PC-3 (cell line): ENCODE data around the gene OR52K2. TPM values are rescaled to one million over a fixed set of nuclear protein-coding genes. Genes with fewer than 3 reads are reported as not detected.
A peak's percentile ranks its signal among the peaks of the same experiment; 100 is the strongest.

Source experiments
- ATAC-seq: fragments of 200-7000 bp; cut with Tn5 transposase; 2 replicates; pipeline ENCODE4 v1.9.1; 2020; ENCODE audit warnings: mild to moderate bottlenecking, moderate library complexity
- BruUV-seq: library from RNA; stranded (reverse); fragments of 400-500 nt; replicated peaks from 2 replicates; lab custom pipeline; 2021; lab: Mats Ljungman, UMichigan
- CTCF ChIA-PET: fragments of 300-600 bp; sonication (Branson Sonifier 250); formaldehyde crosslinking; loops from one replicate; lab custom pipeline; 2022; ENCODE audit warnings: antibody characterized with exemption; lab: Charles Lee
- POLR2A ChIA-PET: fragments of 300-600 bp; sonication (Branson Sonifier 250); formaldehyde crosslinking; loops from one replicate; lab custom pipeline; 2022; ENCODE audit warnings: antibody characterized with exemption; ENCODE audit not compliant: unreplicated experiment; lab: Charles Lee
- DNase-seq: peaks from one replicate; pipeline ENCODE4 v3.0.0-alpha.2; 2015
- H2AFZ ChIP-seq: fragments of 300-600 bp; sonication (generic); 2 replicates; pipeline ENCODE4 v1.6.0; 2016; ENCODE audit warnings: antibody characterized with exemption, low read length
- H3F3A ChIP-seq: fragments of 300-600 bp; sonication (generic); one replicate; pipeline ENCODE4 v1.6.0; 2017; ENCODE audit warnings: antibody characterized with exemption, low read length, control low read depth, mild to moderate bottlenecking; ENCODE audit not compliant: unreplicated experiment
- H3K27ac ChIP-seq: fragments of 300-600 bp; sonication (generic); 2 replicates; pipeline ENCODE4 v1.5.1; 2016; ENCODE audit warnings: mild to moderate bottlenecking, low read length
- H3K27me3 ChIP-seq: fragments of 300-600 bp; sonication (generic); 2 replicates; pipeline ENCODE4 v1.6.1; 2016; ENCODE audit warnings: low read length, mixed read lengths
- H3K36me3 ChIP-seq: fragments of 300-600 bp; sonication (generic); 2 replicates; pipeline ENCODE4 v1.6.1; 2016; ENCODE audit warnings: low read depth, mixed run types, low read length, mixed read lengths
- H3K4me1 ChIP-seq: fragments of 300-600 bp; sonication (generic); 2 replicates; pipeline ENCODE4 v1.5.1; 2016; ENCODE audit warnings: low read length; ENCODE audit not compliant: insufficient read depth
- H3K4me2 ChIP-seq: fragments of 300-600 bp; sonication (generic); 2 replicates; pipeline ENCODE4 v1.6.0; 2016; ENCODE audit warnings: low read length
- H3K4me3 ChIP-seq: fragments of 300-600 bp; sonication (generic); 2 replicates; pipeline ENCODE4 v1.5.1; 2016; ENCODE audit warnings: mild to moderate bottlenecking, low read length, mixed read lengths
- H3K79me2 ChIP-seq: fragments of 300-600 bp; sonication (generic); 2 replicates; pipeline ENCODE4 v1.6.1; 2017; ENCODE audit warnings: low read length, mixed read lengths
- H3K9ac ChIP-seq: fragments of 300-600 bp; sonication (generic); 2 replicates; pipeline ENCODE4 v1.6.0; 2016; ENCODE audit warnings: mild to moderate bottlenecking, low read length
- H3K9me2 ChIP-seq: fragments of 300-600 bp; sonication (generic); replicated peaks from 2 replicates; pipeline ENCODE4 v1.6.1; 2016; ENCODE audit warnings: mixed run types, low read length, mixed read lengths
- H3K9me3 ChIP-seq: fragments of 300-600 bp; sonication (generic); 2 replicates; pipeline ENCODE4 v1.6.1; 2016; ENCODE audit warnings: low read length, mixed read lengths
- H4K20me1 ChIP-seq: fragments of 300-600 bp; sonication (generic); 2 replicates; pipeline ENCODE4 v1.6.1; 2016; ENCODE audit warnings: low read length, mixed read lengths
- EZH2 ChIP-seq: fragments of 300-600 bp; sonication (generic); IDR thresholded peaks from one replicate; pipeline ENCODE4 v1.6.1; 2017; ENCODE audit warnings: antibody characterized with exemption, mild to moderate bottlenecking, low read length; ENCODE audit not compliant: unreplicated experiment
- EZH2phosphoT487 ChIP-seq: fragments of 300-600 bp; sonication (generic); IDR thresholded peaks from 2 replicates; pipeline ENCODE4 v1.6.1; 2018; ENCODE audit warnings: mild to moderate bottlenecking, antibody characterized with exemption, low read length, borderline replicate concordance
- intact Hi-C: fragments of 100-400 bp; cut with micrococcal nuclease; formaldehyde crosslinking; loops from 2 replicates; pipeline ENCODE4 v1.9.0; 2023
- total RNA-seq: library from RNA; depleted of rRNA; stranded (reverse); fragments of >200 nt; gene quantifications from 2 replicates; pipeline ENCODE4 v1.2.3, GENCODE V29; 2014
- TF ChIP-seq, protein P1 (sequence below): fragments of 300-600 bp; sonication (generic); conservative IDR thresholded peaks from 2 replicates; pipeline ENCODE4 v1.5.1; 2017; ENCODE audit warnings: antibody characterized with exemption, low read depth, mild to moderate bottlenecking, low read length

The OR52K2 gene
- total RNA-seq, 1 experiment from 2014 or later: not detected

- H3K4me2 ChIP-seq: peak overlapping the region; percentile 65
Measured at GRCh38 chr11:4480577-4481239, 31.6 kb downstream of the OR52K2 start.

DNA sequence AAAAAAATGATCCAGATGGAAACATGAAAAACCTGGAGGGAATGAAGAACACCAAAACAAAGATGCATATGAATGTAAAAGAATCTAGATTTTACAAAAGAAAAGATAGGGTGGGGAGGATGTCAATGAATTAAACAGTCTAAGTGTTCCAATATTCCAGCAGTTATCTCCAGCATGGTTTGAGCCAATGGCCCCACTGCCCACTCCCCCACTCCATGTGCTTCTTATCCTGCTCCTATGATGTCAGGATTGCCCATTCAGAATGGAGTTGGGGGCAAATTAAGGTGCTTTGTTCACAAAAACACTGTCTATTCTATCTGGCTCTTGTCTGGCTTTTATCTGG is 32.1 kb downstream of the OR52K2 start:
- peak overlapping the region; percentile 65 for H3K4me2 ChIP-seq
- CTCF ChIA-PET: no interaction called here
- H3K79me2 ChIP-seq: no peaks in the 10 kb centered on the region
- no peaks in the 10 kb centered on the region for H3K9me3 ChIP-seq
- H3K27ac ChIP-seq: peak overlapping the region; percentile 93
- H3K36me3 ChIP-seq: no peaks in the 10 kb centered on the region
- no peaks in the 10 kb centered on the region for H3K27me3 ChIP-seq
- no peak for ATAC-seq
- intact Hi-C loops: loop anchor here (1.0 to 5.0 kb wide), 2 partner anchors 12 to 89 kb away; partner anchors contain the start of gene TRIM21
- H3F3A ChIP-seq: peaks cover 6% of the 10 kb centered on the region
- no peaks in the 10 kb centered on the region for H3K9me2 ChIP-seq
- H3K4me3 ChIP-seq: no peak overlapping the region
- no peak overlapping the region for H3K9ac ChIP-seq
- POLR2A ChIA-PET: no interaction called here
- no TSS peak for BruUV-seq
- no peaks in the 10 kb centered on the region for H4K20me1 ChIP-seq
- H2AFZ ChIP-seq: no peak overlapping the region
- no peak for DNase-seq
- H3K4me1 ChIP-seq: peaks cover 40% of the 10 kb centered on the region
- TF ChIP-seq EZH2phosphoT487: no peak
- TF ChIP-seq, protein P1, sequence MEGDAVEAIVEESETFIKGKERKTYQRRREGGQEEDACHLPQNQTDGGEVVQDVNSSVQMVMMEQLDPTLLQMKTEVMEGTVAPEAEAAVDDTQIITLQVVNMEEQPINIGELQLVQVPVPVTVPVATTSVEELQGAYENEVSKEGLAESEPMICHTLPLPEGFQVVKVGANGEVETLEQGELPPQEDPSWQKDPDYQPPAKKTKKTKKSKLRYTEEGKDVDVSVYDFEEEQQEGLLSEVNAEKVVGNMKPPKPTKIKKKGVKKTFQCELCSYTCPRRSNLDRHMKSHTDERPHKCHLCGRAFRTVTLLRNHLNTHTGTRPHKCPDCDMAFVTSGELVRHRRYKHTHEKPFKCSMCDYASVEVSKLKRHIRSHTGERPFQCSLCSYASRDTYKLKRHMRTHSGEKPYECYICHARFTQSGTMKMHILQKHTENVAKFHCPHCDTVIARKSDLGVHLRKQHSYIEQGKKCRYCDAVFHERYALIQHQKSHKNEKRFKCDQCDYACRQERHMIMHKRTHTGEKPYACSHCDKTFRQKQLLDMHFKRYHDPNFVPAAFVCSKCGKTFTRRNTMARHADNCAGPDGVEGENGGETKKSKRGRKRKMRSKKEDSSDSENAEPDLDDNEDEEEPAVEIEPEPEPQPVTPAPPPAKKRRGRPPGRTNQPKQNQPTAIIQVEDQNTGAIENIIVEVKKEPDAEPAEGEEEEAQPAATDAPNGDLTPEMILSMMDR: no peak
- no peak for TF ChIP-seq EZH2

More at GRCh38 chr11:4480577-4481239, 31.6 kb downstream of the OR52K2 start:
- peaks cover 6% of the 10 kb centered on the region for H3F3A ChIP-seq
- no TSS peak for BruUV-seq
- no peak overlapping the region for H3K4me3 ChIP-seq
- H3K79me2 ChIP-seq: no peaks in the 10 kb centered on the region
- TF ChIP-seq, protein P1: no peak
- TF ChIP-seq EZH2 (no peak), EZH2phosphoT487 (no peak)
- peaks cover 40% of the 10 kb centered on the region for H3K4me1 ChIP-seq
- intact Hi-C loops: loop anchor here (1.0 to 5.0 kb wide), 2 partner anchors 13 to 88 kb away; partner anchors contain the start of gene TRIM21
- H3K9me3 ChIP-seq: no peaks in the 10 kb centered on the region
- ChIA-PET POLR2A (no interaction called here), CTCF (no interaction called here)
- ATAC-seq: peak; percentile 86
- H3K9me2 ChIP-seq: no peaks in the 10 kb centered on the region
- H3K27ac ChIP-seq: peak overlapping the region; percentile 93
- no peaks in the 10 kb centered on the region for H4K20me1 ChIP-seq
- no peaks in the 10 kb centered on the region for H3K27me3 ChIP-seq
- H3K36me3 ChIP-seq: no peaks in the 10 kb centered on the region
- H3K9ac ChIP-seq: peak overlapping the region; percentile 39
- DNase-seq: peak; percentile 67
- H2AFZ ChIP-seq: no peak overlapping the region

GRCh38 chr11:4482445-4482844 is 33.4 kb downstream of the OR52K2 start, which contains the start of gene OR52K1:
OR52K1 (plus strand) TSS chr11:4482646; CDS start chr11:4488901, 6,255 bp downstream.
- H3K79me2 ChIP-seq: no peaks in the 10 kb centered on the region
- ATAC-seq (no peak), DNase-seq (no peak)
- no peaks in the 10 kb centered on the region for H4K20me1 ChIP-seq
- no peaks in the 10 kb centered on the region for H3K27me3 ChIP-seq
- no peaks in the 10 kb centered on the region for H3K36me3 ChIP-seq
- peaks cover 40% of the 10 kb centered on the region for H3K4me1 ChIP-seq
- H2AFZ ChIP-seq: no peak within 1 kb of the TSS
- peaks cover 6% of the 10 kb centered on the region for H3F3A ChIP-seq
- BruUV-seq: no TSS peak
- H3K27ac ChIP-seq: peak within 1 kb of the TSS; percentile 93
- intact Hi-C loops: loop anchor here (5.0 kb wide), 1 partner anchor 90 kb away; the partner anchor contains the start of gene TRIM21
- H3K9me3 ChIP-seq: no peaks in the 10 kb centered on the region
- CTCF ChIA-PET: no interaction called here
- TF ChIP-seq, protein P1: no peak
- TF ChIP-seq EZH2phosphoT487 (no peak), EZH2 (no peak)
- POLR2A ChIA-PET: no interaction called here
- no peaks in the 10 kb centered on the region for H3K9me2 ChIP-seq
- no peak within 1 kb of the TSS for H3K4me3 ChIP-seq
- peak within 1 kb of the TSS; percentile 65 for H3K4me2 ChIP-seq
- no peak within 1 kb of the TSS for H3K9ac ChIP-seq
